ENCODE data around the gene ZNF304. TPM values are rescaled to one million over a fixed set of nuclear protein-coding genes. Genes with fewer than 3 reads are reported as not detected.

ZNF304 gene
- polyA plus RNA-seq, 12 donors = 8.9 to 12.5 (median 10.2) TPM; not detected in 1

Other genes starting within 250 kb of the ZNF304 start
- gene USP29, start 231.3 kb upstream of the ZNF304 start, polyA plus RNA-seq (ENCODE audit: insufficient read length in 12 of 12) = not detected
- gene ZIM3, start 206.1 kb upstream of the ZNF304 start, polyA plus RNA-seq (ENCODE audit: insufficient read length in 12 of 12) = under 1 TPM in 1 of 12 donors, not detected in 11; 0.09 TPM
- gene DUXA, start 183.8 kb upstream of the ZNF304 start, polyA plus RNA-seq (ENCODE audit: insufficient read length in 12 of 12) = not detected
- gene ZNF264, start 159.8 kb upstream of the ZNF304 start, polyA plus RNA-seq (ENCODE audit: insufficient read length in 12 of 12) = 10 to 100 TPM in 9 of 12 donors, 1 to 10 TPM in 2, not detected in 1; 9.5 to 15.6 (median 14.1) TPM
- 1 to 10 TPM in 7 of 12 donors, under 1 TPM in 3, not detected in 2; 0.62 to 2.2 (median 1.3) TPM for gene AURKC, start 120.2 kb upstream of the ZNF304 start, polyA plus RNA-seq (ENCODE audit: insufficient read length in 12 of 12)
- 1 to 10 TPM in 10 of 12 donors, not detected in 2; 4.3 to 6.2 (median 5.6) TPM for gene ZNF805, start 110.6 kb upstream of the ZNF304 start, polyA plus RNA-seq (ENCODE audit: insufficient read length in 12 of 12)
- 1 to 10 TPM in 10 of 12 donors, not detected in 2; 2.3 to 5.7 (median 3.7) TPM for gene ZNF460, start 70.8 kb upstream of the ZNF304 start, polyA plus RNA-seq (ENCODE audit: insufficient read length in 12 of 12)
- 1 to 10 TPM in 11 of 12 donors, not detected in 1; 4.7 to 7.1 (median 6.1) TPM for gene ZNF543, start 30.8 kb upstream of the ZNF304 start, polyA plus RNA-seq (ENCODE audit: insufficient read length in 12 of 12)
- 10 to 100 TPM in 10 of 12 donors, not detected in 2; 12.0 to 18.6 (median 15.0) TPM for gene TRAPPC2B, start 12.3 kb downstream of the ZNF304 start, polyA plus RNA-seq (ENCODE audit: insufficient read length in 12 of 12)
- 1 to 10 TPM in 10 of 12 donors, not detected in 2; 2.2 to 6.1 (median 3.6) TPM for gene ZNF547, start 12.3 kb downstream of the ZNF304 start, polyA plus RNA-seq (ENCODE audit: insufficient read length in 12 of 12)
- gene ZNF548, start 38.6 kb downstream of the ZNF304 start, polyA plus RNA-seq (ENCODE audit: insufficient read length in 12 of 12) = 10 to 100 TPM in 11 of 12 donors, not detected in 1; 12.6 to 46.8 (median 20.3) TPM
- 10 to 100 TPM in 3 of 12 donors, 1 to 10 TPM in 8, not detected in 1; 6.3 to 16.4 (median 8.4) TPM for gene ZNF17, start 59.9 kb downstream of the ZNF304 start, polyA plus RNA-seq (ENCODE audit: insufficient read length in 12 of 12)
- 1 to 10 TPM in 11 of 12 donors, not detected in 1; 3.4 to 9.7 (median 7.6) TPM for gene ZNF749, start 84.1 kb downstream of the ZNF304 start, polyA plus RNA-seq (ENCODE audit: insufficient read length in 12 of 12)
- 1 to 10 TPM in 8 of 12 donors, under 1 TPM in 2, not detected in 2; 0.90 to 4.0 (median 1.6) TPM for gene VN1R1, start 105.9 kb downstream of the ZNF304 start, polyA plus RNA-seq (ENCODE audit: insufficient read length in 12 of 12)
- 10 to 100 TPM in 8 of 12 donors, 1 to 10 TPM in 2, not detected in 2; 9.2 to 17.3 (median 11.2) TPM for gene ZNF772, start 126.3 kb downstream of the ZNF304 start, polyA plus RNA-seq (ENCODE audit: insufficient read length in 12 of 12)
- 10 to 100 TPM in 7 of 12 donors, 1 to 10 TPM in 4, not detected in 1; 8.0 to 13.4 (median 10.2) TPM for gene ZNF419, start 136.5 kb downstream of the ZNF304 start, polyA plus RNA-seq (ENCODE audit: insufficient read length in 12 of 12)
- gene ZNF773, start 148.7 kb downstream of the ZNF304 start, polyA plus RNA-seq (ENCODE audit: insufficient read length in 12 of 12) = 10 to 100 TPM in 1 of 12 donors, 1 to 10 TPM in 10, not detected in 1; 6.4 to 16.4 (median 7.6) TPM
- gene ZNF549, start 176.1 kb downstream of the ZNF304 start, polyA plus RNA-seq (ENCODE audit: insufficient read length in 12 of 12) = 10 to 100 TPM in 2 of 12 donors, 1 to 10 TPM in 9, not detected in 1; 6.0 to 11.0 (median 7.4) TPM
- 10 to 100 TPM in 10 of 12 donors, 1 to 10 TPM in 1, not detected in 1; 6.1 to 14.4 (median 12.3) TPM for gene ZNF550, start 208.6 kb downstream of the ZNF304 start, polyA plus RNA-seq (ENCODE audit: insufficient read length in 12 of 12)
- 1 to 10 TPM in 10 of 12 donors, not detected in 2; 4.8 to 6.8 (median 5.4) TPM for gene ZNF416, start 227.6 kb downstream of the ZNF304 start, polyA plus RNA-seq (ENCODE audit: insufficient read length in 12 of 12)
- gene ZIK1, start 232.9 kb downstream of the ZNF304 start, polyA plus RNA-seq (ENCODE audit: insufficient read length in 12 of 12) = 1 to 10 TPM in 11 of 12 donors, not detected in 1; 3.3 to 8.8 (median 6.7) TPM
- gene ZNF530, start 248.6 kb downstream of the ZNF304 start, polyA plus RNA-seq (ENCODE audit: insufficient read length in 12 of 12) = 1 to 10 TPM in 10 of 12 donors, not detected in 2; 3.0 to 4.4 (median 3.6) TPM